LNCAP (cell line): ENCODE data around the gene CORO2A.

Experiments used
- CTCF ChIP-seq: fragments of 450-650 bp; IDR thresholded peaks from 2 replicates; pipeline ENCODE4 v1.5.1; 2017; ENCODE audit warnings: mild to moderate bottlenecking

CORO2A gene

GRCh38 chr9:98192503-98193335 lies at the start of gene CORO2A:
Gene CORO2A (minus strand): TSS chr9:98192637. CDS start chr9:98157660, 34,977 bp downstream.
- peak; percentile 57 for TF ChIP-seq CTCF

GRCh38 chr9:98241357-98242300 lies 49.2 kb upstream of the CORO2A start:
- no peak for TF ChIP-seq CTCF

- TF ChIP-seq CTCF: no peak
Observed at GRCh38 chr9:98240475-98240874, 48.0 kb upstream of the CORO2A start.

GRCh38 chr9:98236901-98237487 lies 44.6 kb upstream of the CORO2A start:
- TF ChIP-seq CTCF: no peak

GRCh38 chr9:98235126-98235525 lies 42.7 kb upstream of the CORO2A start:
- TF ChIP-seq CTCF: no peak

- no peak; the same call in 1 of the 2 replicates for TF ChIP-seq CTCF
Observed at GRCh38 chr9:98234245-98234825, 41.9 kb upstream of the CORO2A start.

GRCh38 chr9:98232926-98233325 lies 40.5 kb upstream of the CORO2A start:
- no peak for TF ChIP-seq CTCF
